Measurements from ENCODE around the gene KRTAP10-10.
A peak's percentile ranks its signal among the peaks of the same experiment; 100 is the strongest.
"Not testable (repeated sequence)": the region's sequence is repeated elsewhere in the genome, so short reads cannot be mapped to it uniquely, and the experiment has no call there.

The KRTAP10-10 gene

DNA sequence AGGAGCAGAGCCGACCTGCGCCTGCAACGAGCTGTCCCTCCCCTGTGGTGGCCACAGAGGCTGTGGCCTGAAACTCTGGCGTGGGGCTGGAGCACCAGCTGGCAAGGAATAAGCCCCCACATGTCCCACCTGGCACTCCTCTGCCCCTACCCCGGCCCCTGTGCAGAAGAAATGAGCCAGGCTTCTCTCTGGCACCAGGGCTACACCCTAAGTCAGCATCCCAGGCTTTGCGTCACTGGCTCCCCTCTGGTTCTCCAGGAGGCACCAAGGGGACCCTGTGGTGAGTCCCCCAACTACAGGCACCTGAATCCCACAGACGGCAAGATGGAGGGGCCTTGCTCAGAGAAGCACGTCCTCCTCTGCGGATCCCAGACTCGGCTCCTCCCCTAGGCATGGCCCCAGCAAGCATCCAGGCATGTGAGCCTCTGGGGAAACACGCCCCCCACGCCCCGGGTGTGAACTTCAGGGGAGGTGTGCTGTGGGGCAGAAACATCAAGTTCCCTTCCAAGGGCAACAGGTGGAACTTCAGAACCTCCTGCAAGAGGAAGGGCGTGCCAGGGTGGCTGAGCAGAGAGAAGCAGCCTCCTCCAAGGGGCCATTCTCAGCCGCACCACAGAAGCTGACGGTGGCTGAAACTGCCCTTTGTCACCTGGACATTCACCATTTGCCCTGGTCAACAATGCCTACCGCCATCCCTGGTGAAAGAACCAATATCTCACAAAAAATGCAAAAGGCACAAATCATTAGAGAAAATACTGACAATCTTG lies 33.9 kb upstream of the KRTAP10-10 start:
- DNase-seq = no peak

- DNase-seq = no peak
These were observed 33.2 kb upstream of the KRTAP10-10 start for GRCh38 chr21:44603911-44604310.

GRCh38 chr21:44606495-44606894 lies 30.7 kb upstream of the KRTAP10-10 start:
- no peak for DNase-seq

DNA sequence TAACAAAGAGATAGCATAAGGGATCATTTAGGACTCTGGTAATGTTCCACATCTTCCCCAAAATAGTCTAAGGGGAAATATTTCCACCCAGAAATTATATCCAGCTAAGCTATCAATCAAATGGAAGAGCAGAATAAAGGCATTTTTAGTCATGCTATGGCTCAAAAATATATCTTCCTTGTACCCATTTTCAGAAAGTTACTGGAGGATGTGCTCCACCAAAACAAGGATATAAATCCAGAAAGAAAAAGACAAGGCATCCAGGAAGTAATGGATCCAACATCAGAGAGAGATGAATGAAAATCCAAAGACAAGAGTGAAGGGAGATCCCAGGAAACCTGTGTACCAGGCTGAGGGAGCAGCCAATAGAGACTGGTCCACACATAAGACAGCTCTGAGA lies 28.0 kb upstream of the KRTAP10-10 start:
- no peak for DNase-seq

GRCh38 chr21:44610157-44610843 lies 26.9 kb upstream of the KRTAP10-10 start:
- DNase-seq = not testable (repeated sequence)

GRCh38 chr21:44611551-44611950 lies 25.6 kb upstream of the KRTAP10-10 start:
- no peak for DNase-seq

- no peak for DNase-seq
These were observed 25.1 kb upstream of the KRTAP10-10 start, which contains the start of gene KRTAP10-8 for GRCh38 chr21:44612029-44612486. Gene KRTAP10-8 (plus strand): TSS chr21:44612079. CDS start chr21:44612101, 22 bp downstream.

GRCh38 chr21:44612669-44613229 lies 24.4 kb upstream of the KRTAP10-10 start:
- DNase-seq = no peak

DNA sequence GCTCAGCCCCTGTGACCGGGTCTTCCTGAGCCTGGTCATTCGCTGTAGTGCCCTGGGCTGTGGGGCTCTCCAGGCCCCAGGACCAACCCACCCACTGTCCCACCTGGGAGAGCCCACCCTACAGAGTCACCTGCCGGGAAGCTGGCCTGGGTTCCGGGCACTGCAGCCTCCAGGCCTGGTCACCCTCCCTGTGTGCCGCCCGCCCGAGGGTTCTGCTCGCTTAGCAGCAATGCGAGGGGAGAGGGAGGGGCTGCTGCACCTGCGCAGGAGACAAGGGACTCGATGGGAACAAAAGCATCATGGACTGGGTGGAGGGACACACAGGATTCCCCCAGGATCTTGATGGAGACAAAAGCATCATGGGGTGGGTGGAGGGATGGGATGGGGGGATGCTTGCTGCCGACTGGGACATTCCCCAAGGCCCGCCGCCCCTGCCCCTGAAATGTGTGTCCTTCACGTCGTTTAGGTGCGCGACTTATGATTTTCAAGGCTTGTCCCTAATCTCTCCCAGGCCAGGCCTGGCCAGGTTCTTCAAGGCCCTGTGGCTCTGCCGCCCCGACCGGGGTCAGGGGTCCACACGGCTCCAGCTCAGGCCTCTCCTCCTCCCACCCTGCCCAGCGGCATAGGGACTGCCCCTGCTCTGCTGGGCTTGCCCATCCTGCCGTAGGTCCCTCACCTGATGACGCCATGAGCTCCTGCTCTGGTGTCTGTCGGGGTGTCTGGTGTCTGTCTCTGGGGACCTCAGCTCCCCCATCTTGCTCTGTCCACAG lies 23.6 kb upstream of the KRTAP10-10 start:
- DNase-seq = no peak

DNA sequence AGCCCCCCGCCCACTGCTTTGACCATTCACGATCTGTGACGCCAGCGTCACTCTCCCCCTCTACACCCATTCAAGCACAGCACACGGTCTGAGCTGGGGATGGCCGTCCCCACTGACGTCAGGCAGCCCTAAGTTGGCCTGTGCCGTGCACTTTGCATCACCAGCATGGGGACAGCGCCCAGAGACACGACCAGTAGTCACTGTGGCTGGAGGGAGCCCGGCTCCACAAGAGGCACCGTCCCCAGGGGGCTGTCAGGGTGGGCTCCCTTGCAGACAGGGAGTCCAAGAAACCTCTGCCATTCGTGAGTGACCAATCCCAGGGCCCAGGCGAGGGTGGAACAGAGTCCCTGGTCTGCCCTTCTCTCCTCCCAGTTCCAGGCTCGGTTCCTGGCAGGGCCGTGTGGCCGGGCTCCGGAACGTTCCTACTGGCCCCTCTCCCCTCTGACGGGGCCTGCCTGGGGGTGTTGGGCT lies 23.0 kb upstream of the KRTAP10-10 start:
- no peak for DNase-seq

GRCh38 chr21:44614961-44615391 lies 22.2 kb upstream of the KRTAP10-10 start:
- DNase-seq = no peak

DNA sequence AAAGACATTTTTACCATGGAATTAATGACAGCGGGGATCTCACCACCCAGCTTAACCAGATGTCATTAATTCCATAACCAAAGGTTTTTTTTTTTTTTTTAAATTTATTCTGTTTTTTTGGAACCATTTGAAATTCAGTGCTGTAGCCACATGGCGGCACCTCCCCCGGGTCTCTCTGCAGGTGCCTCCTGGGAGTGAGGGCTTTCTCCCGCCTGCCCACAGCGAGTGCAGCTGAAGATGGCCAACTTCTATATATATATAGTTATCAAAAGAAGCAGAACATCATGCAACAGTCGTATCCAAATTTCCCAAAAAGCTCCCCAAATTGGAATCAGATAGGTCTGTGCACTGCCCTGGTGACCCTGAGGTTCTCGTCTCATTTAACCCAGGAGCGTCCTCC lies 21.7 kb upstream of the KRTAP10-10 start:
- DNase-seq = no peak

DNA sequence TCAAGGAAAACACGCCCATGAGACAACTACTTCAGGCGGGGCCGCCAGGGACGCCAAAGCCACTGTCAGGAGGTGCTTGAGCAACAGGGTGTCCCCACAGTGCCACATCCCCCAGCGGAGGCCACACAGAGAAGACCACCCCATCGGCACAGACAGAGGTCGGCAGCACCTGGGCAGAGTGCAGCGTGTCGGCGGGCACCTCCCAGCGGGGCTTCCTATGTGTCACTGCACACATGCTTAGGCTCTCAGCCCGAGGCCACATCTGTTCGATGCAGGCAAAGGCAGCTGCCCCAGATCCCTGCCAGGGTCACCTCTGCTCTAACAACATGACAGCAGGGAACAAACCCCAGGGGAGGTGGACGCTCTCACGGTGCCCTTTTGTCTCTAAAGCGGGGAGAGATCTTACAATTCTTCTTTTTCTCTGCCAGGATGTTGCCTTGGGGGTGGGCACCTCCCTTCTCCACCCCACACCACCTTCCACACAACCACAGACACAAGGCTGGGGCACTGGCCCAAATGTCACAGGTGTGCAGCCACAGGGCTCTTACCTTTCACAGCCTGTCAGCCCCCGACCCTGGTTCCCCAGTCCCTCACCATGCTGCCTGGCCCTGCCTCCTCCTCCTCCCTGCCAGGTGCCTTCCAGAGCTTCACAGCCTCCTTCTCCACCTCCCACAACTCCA lies 21.1 kb upstream of the KRTAP10-10 start:
- no peak for DNase-seq

GRCh38 chr21:44616591-44616926 lies 20.6 kb upstream of the KRTAP10-10 start:
- DNase-seq = no peak

DNA sequence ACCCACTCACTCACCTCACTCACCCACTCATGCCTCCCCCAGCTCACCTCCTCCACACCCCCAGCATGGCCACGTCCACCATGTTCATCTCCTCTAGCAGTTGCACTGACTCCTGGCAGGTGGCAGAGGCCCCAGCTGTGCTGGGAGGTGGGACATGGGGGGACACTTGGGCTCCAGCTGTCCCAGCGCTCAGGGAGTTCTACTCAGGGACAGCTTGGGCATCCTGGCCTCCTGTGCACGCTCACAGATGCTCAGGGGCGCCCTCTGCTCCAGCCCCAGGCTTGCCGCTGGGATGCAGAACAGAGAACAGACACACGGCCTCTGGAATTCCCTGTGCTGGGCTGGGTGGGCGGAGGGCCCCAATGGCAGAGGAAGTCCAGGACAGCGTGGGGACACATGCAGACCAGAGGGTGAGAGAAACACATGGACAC lies 20.1 kb upstream of the KRTAP10-10 start:
- no peak for DNase-seq

DNA sequence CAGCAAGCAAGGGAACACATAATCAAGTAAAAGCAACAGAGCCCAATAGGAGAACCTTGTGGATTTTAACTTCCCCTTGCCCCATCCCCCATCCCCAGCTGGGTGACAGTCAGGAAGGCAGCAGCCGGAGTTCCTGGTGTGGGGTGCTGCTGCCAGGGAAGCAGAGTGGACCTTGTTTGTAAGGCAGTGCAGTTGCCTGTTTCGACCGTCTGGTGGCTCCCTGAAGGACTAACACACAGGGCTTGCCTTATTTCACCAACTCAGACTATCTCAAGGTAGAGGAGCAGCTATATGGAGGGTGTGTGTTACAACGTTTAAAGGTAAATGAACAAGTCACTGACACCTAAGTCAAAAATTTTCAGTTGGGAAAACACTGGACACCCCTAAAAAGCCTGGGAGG lies 18.7 kb upstream of the KRTAP10-10 start:
- DNase-seq = no peak

- DNase-seq = peak; percentile 74
These were observed 18.2 kb upstream of the KRTAP10-10 start for GRCh38 chr21:44618909-44619308.

GRCh38 chr21:44619886-44620285 lies 17.3 kb upstream of the KRTAP10-10 start:
- no peak for DNase-seq

- no peak for DNase-seq
These were observed 13.6 kb upstream of the KRTAP10-10 start for GRCh38 chr21:44623575-44623974.

DNA sequence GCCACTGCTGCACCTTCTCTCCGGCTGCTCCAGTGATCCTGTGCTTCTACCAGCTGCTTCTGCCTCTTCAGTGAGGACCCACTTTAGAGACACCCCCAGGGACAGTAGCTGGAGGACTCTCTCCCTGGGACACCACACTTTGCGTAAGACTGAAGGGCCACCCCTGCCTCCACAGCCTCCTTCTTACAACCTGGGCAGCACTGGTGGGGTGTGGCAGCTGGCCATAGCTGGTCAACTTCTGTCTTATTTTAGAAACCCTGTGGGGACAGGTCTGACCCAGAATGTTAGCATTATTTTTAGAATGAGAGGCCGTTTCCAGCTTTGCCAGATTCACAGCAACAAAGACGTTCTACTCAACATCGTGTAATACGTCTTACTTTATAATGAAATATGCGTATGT lies 11.4 kb upstream of the KRTAP10-10 start:
- no peak for DNase-seq

DNA sequence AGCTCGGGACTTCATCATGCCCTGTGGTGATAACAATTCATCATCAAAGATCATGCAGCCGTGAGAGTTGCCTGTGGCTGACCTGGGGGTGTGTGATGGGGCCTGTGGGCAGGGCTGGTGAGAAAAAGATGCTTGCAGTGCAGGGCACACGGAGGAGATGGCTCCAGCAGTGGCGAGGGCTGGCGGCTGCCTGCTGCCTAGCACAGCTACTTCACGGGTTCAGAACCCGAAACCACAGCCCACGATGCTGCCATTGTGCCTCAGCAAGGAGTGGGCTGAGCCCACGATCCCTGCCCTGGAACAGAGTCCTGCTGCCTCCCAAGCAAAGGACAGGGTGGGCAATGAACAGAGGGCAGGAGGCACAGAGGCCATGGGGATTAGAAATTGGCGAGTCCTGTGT lies 10.9 kb upstream of the KRTAP10-10 start:
- DNase-seq = peak; percentile 42

DNA sequence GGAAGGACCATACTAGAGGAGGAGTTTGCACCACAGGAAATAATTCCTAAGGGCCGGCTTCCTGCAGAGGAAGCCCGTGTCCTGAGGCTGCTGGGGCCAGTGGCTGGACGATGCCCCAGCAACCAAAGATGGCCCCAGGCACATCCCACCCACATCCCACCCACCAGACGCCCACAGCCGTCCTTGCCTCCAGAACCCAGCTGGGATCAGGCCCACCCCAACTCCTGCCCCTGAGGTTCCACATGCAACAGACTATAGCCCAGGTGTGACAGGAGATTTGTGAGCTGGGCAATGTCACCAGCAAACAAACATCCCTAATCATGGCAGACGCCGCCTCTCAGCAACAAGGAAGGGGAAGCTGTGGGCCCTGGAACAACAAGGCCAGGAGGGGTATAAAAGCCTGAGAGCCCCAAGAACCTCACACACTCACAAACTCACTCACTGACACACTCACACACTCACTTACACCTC lies 10.4 kb upstream of the KRTAP10-10 start, which contains the start of gene KRTAP10-9:
KRTAP10-9 (plus strand) TSS at position 421 of the 471 bp plus-strand sequence. CDS start 79 bp downstream, outside the sequence.
- DNase-seq = no peak
